Measurements from ENCODE around the gene OR52J3.
A peak's percentile ranks its signal among the peaks of the same experiment; 100 is the strongest.
"Not testable (repeated sequence)": the region's sequence is repeated elsewhere in the genome, so short reads cannot be mapped to it uniquely, and the experiment has no call there.

Gene OR52J3

DNA sequence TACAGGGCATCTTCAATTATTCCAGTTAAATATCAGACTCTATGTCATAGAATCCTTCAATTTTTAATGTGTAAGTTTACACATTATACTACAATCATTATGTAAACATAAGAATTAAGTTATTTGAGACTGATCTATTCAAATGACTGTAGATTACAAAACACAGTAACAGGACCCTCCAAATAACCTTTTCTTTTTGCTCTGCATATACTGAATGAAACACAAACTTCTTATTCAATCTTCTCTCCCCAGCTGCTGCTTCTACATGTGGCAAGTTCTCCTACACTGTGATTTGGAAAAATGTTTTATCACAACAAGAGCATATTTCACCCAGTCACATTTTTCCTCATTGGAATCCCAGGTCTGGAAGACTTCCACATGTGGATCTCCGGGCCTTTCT is at the start of gene OR52J3:
TSS of gene OR52J3 (plus strand) at position 301 of the 400 bp plus-strand sequence. CDS start at position 301, 0 bp downstream.
- no peak for DNase-seq
- TF ChIP-seq GATA1 (IDR thresholded peaks at IDR 0.05; ENCODE audit: low read depth, low read length), result no peak
- TF ChIP-seq POLR2A (IDR thresholded peaks at IDR 0.05; ENCODE audit: low read length), result no peak

DNA sequence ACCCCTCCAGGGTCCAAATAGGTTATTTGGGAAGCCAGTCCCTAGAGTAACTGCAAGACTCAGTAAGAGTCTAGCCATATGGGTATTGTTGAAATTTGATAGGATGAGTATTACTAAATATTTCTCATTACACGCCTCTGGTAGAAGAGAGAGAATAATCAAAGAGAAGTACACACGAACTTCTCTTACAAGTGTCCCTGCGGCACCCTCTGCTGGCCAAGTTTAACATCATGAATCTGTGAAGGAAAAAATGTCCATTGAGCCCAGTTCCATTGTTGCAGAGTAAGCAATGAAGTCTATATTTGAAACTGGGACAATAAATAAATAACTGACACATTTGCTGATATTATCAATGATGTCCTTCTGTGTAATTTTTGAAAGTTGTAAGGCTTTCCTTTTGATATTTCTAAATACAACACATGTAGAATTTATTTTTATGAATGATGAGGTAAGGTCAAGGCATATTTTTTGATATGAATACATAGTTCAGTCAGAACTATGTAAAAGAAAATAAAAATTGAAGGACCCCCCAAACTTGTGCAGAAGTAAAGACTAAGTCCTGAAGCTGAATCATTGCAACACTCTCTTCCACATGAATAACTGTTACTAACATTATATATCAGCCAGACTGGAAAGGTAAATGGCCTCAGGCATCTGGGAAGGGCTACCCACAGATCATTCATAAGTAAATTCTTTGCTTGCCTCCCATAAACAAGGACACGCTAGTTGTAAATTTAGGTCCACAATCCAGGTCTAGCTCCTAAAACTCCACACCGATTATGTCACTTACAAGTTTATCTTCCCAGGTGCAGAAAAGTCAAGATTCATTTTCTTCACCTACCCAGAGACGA is 41.7 kb upstream of the OR52J3 start:
- DNase-seq, result peak; percentile 45 to 69
- TF ChIP-seq GATA1 (IDR thresholded peaks at IDR 0.05; ENCODE audit: low read depth, low read length), result no peak

DNA sequence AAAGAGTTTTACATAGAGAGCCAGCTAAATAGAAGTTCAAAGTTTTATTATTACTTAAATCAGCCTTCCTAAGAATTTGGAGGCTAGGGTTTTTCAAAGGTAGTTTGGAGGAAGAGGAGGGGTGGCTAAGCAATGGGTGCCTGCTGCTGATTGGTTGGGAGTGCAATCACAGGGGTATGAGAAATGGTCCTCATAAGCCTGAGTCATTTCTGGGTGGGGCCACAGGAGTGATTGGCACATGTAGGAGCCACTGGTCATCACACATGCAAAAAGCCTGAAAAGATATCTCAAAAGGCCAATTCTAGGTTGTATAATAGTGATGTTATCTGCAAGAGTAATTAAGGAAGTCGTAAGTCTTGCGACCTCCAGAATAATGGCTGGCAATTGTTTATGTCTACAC is 38.8 kb upstream of the OR52J3 start:
- TF ChIP-seq GATA1 (IDR thresholded peaks at IDR 0.05; ENCODE audit: low read depth, low read length) (no peak), POLR2A (IDR thresholded peaks at IDR 0.05; ENCODE audit: low read length) (no peak)
- peak in 1 of 2 experiments; percentile 26 for DNase-seq

DNA sequence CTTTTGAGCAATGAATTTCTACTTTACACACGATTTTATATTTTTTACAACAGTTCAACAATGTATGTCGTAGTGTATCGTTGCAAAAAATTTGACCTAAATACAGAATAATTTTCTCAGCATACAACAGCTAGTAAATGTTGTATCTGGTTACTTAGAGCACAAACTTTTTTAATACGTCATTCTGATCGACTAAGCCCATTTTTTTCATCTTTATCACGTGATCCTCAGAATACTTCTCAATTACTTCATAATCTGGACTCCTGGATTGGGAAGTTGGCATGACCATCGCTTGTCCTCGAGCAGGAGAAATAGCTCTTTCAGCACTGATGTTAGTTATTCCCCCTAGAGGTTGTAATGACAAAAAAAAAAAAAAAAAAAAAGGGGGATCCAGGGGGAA is 35.1 kb upstream of the OR52J3 start:
- no peak for TF ChIP-seq POLR2A (IDR thresholded peaks at IDR 0.05; ENCODE audit: low read length)
- no peak for TF ChIP-seq GATA1 (IDR thresholded peaks at IDR 0.05; ENCODE audit: low read depth, low read length)

DNA sequence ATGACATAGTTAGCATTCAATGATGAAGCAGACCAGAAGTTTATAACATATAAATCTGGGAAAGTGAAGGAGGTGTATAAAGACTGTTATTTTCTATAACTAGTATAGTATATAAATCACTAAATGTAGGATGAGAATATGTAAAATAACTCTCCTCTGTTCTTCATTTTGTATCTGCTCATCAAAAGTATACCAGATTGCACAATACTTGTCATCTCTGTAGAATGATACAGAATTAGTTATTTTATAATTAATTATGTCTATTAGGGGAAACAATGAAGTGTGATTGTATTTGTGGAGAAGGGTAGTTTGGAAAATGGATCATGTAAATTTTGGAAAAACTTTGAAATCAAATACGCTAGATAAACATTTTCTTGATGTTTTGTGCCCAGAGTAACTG is 33.3 kb upstream of the OR52J3 start:
- TF ChIP-seq POLR2A (IDR thresholded peaks at IDR 0.05; ENCODE audit: low read length) (no peak), GATA1 (IDR thresholded peaks at IDR 0.05; ENCODE audit: low read depth, low read length) (no peak)
- DNase-seq, result no peak

More for the DNA sequence above, 35.1 kb upstream of the OR52J3 start:
- DNase-seq, result no peak

DNA sequence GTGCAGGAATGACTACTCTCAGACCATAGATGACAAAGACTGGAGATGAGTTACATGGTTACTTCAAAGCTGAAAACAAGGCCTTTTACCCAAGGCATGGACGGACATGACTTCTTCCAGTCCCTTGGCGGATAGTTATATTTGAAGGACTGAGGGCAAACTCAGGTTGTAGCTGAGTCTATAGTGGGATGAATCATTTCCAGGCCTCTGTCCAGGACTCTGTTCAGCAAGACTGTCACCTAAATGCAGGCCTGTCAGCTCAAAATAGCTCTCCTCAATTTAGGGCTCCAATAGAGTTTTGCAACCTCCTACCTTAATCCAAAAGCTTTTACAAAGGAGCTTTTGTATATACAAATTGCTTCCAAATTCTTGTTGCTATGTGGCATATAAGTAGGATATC is 24.3 kb upstream of the OR52J3 start:
- no peak for TF ChIP-seq POLR2A (IDR thresholded peaks at IDR 0.05; ENCODE audit: low read length)
- TF ChIP-seq GATA1 (IDR thresholded peaks at IDR 0.05; ENCODE audit: low read depth, low read length), result no peak
- DNase-seq, result no peak

DNA sequence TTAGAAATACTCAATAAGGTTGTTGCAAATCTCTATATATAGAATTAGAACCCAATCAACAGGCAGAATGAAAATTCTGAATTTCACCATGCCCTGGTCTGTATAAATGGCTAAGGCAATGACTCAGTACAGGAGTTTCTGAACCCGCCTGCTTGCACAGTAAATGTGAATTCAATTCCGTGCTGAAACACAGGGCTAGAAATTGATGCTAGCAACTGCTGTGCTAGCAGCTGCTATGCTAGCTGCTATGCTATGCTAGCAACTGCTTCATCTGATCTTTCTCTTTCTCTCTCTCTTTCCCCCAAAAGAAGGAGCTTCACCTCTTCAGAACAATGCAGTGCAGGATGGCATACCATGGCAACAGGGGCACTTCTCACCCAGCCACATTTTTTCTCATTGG is 9.7 kb upstream of the OR52J3 start:
- DNase-seq, result no peak
- TF ChIP-seq POLR2A (IDR thresholded peaks at IDR 0.05; ENCODE audit: low read length) (no peak), GATA1 (IDR thresholded peaks at IDR 0.05; ENCODE audit: low read depth, low read length) (no peak)

DNA sequence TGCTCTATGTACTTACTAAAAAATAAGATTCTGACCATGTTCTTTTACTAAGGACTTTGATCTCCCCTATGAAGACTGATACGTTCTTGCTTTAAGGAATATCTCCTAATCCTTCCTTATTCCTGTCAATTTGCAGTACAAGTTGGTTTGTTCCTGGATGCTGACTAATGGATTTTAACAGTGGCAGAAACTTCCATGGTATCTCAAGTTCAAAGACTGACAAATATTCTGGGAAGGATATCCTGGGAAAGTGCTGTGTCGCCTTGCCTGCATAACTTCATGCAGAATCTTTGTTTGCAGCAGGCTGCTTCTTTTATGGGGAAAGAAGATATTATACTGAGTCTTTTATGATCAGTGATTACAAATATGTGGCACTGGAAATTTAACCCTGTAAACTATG is 8.4 kb upstream of the OR52J3 start:
- DNase-seq, result no peak
- TF ChIP-seq GATA1 (IDR thresholded peaks at IDR 0.05; ENCODE audit: low read depth, low read length) (no peak), POLR2A (IDR thresholded peaks at IDR 0.05; ENCODE audit: low read length) (no peak)

DNA sequence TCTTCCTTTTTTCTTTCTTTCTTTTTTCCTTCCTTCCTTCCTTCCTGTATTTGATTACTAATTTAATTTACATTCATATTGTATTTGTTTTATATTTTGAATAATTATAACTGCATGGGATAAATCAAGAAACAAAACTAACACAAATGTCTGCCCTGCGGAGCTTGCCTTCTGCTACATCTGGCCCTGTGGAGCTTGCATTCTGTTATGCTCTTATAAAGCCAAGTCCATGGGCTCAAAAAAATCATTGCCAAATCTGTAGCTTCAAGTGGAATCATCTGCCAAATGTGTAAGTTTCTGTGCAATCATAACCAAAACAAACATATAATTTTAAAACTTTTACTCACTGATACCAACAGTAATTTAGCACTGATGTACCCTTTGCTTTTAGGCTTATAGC is 8.0 kb upstream of the OR52J3 start:
- no peak for TF ChIP-seq GATA1 (IDR thresholded peaks at IDR 0.05; ENCODE audit: low read depth, low read length)
- TF ChIP-seq POLR2A (IDR thresholded peaks at IDR 0.05; ENCODE audit: low read length), result no peak
- no peak for DNase-seq

DNA sequence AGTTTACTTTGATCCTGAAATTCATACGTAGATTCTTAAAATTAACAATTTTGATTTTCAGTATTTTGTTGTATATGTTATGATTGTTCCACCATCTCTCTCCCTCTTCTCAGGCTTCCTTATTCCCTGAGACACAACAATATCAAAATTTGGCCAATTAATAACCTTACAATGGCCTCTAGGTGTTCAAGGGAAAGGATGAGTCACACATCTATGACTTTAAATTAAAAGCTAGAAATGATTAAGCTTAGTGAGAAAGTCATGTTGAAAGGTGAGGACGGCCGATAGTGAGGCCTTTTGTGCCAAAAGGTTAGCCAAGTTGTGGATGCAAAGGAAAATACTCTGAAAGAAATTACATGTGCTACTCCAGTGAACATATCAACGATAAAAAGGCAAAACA is 5.5 kb upstream of the OR52J3 start:
- no peak for TF ChIP-seq POLR2A (IDR thresholded peaks at IDR 0.05; ENCODE audit: low read length)
- no peak for TF ChIP-seq GATA1 (IDR thresholded peaks at IDR 0.05; ENCODE audit: low read depth, low read length)
- no peak for DNase-seq

DNA sequence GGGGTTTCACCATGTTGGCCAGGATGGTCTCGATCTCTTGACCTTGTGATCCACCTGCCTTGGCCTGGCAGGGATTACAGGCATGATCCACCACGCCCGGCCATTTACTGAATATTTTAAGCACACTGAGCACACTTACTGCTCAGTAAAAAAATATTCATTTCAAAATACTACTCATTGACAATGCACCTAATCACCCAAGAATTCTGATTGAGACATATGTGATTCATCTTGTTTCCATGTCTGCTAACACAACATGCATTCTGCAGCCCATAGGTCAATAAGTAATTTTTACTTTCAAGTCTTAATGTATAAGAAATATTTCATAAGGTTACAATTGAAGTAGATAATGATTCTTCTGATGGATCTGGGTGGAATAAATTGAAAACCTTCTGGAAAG is 4.2 kb upstream of the OR52J3 start:
- no peak for DNase-seq
- no peak for TF ChIP-seq POLR2A (IDR thresholded peaks at IDR 0.05; ENCODE audit: low read length)
- TF ChIP-seq GATA1 (IDR thresholded peaks at IDR 0.05; ENCODE audit: low read depth, low read length), result no peak

DNA sequence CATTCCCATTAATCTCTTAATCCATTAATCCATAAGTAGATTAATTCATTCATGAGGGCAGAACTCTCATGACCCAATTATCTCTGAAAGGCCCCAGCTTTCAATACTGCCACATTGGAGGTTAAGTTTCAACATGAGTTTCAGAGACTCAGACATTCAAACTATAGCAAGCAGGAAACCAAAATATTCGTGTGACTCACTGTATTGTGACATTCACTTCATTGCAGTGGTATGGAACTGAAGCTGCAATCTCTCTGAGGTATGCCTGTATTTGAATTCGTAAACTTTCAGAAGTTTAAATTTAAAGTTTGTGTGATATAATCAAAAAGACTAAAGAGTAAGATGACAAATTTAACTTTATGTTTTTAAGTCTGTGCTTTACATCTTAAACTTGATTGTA is 2.9 kb upstream of the OR52J3 start:
- DNase-seq, result no peak
- no peak for TF ChIP-seq GATA1 (IDR thresholded peaks at IDR 0.05; ENCODE audit: low read depth, low read length)
- no peak for TF ChIP-seq POLR2A (IDR thresholded peaks at IDR 0.05; ENCODE audit: low read length)

DNA sequence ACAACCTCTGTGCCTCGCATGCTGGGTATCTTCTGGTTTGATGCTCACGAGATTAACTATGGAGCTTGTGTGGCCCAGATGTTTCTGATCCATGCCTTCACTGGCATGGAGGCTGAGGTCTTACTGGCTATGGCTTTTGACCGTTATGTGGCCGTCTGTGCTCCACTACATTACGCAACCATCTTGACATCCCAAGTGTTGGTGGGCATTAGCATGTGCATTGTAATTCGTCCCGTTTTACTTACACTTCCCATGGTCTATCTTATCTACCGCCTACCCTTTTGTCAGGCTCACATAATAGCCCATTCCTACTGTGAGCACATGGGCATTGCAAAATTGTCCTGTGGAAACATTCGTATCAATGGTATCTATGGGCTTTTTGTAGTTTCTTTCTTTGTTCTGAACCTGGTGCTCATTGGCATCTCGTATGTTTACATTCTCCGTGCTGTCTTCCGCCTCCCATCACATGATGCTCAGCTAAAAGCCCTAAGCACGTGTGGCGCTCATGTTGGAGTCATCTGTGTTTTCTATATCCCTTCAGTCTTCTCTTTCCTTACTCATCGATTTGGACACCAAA is 516 bp downstream of the OR52J3 start:
- DNase-seq, result no peak
- no peak for TF ChIP-seq GATA1 (IDR thresholded peaks at IDR 0.05; ENCODE audit: low read depth, low read length)
- no peak for TF ChIP-seq POLR2A (IDR thresholded peaks at IDR 0.05; ENCODE audit: low read length)

DNA sequence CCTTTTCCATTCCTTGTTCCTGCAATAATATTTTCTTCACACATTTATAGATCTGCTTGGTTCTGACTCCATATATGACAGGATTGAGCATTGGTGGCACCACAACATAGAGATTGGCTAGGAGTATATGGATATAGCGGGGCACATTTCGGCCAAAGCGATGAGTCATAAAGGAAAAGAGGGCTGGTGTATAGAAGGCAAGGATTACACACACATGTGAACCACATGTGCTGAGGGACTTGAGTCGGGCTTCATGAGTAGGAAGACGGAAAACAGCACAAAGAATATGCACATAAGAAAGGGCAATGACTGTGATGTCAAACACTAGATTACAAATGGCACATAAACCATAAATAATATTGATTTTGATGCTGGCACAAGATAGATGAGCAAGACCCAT is 12.4 kb downstream of the OR52J3 start:
- DNase-seq, result not testable (repeated sequence)

DNA sequence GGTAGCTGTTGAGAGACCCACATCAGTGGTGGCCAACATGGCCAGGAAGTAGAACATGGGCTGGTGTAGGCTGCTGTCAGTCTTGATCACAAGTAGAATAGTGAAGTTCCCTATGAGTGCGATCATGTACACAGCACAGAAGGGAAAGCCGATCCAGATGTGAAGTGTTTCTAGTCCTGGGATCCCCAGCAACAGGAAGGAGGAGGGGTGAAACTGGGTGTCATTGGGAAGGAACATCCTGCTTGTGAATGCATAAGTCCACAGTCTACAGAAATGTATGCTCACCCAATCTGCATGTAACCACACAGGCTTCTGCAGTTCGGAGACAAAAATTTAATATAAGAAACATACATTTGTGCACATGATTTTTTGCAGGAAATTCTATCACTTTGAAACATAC is 13.1 kb downstream of the OR52J3 start, which contains the start of gene OR52E2:
TSS of gene OR52E2 (minus strand) at position 237 of the 400 bp plus-strand sequence. CDS start at position 237, 0 bp downstream.
- no peak for TF ChIP-seq GATA1 (IDR thresholded peaks at IDR 0.05; ENCODE audit: low read depth, low read length)
- no peak for TF ChIP-seq POLR2A (IDR thresholded peaks at IDR 0.05; ENCODE audit: low read length)
- DNase-seq, result no peak

All from erythroblast (primary cell).